ENCODE data around the gene NECAB2. TPM values are rescaled to one million over a fixed set of nuclear protein-coding genes. Genes with fewer than 3 reads are reported as not detected.

The NECAB2 gene
- total RNA-seq, 4 donors from 2014 or later: 0.90 TPM; not detected in 3

DNA sequence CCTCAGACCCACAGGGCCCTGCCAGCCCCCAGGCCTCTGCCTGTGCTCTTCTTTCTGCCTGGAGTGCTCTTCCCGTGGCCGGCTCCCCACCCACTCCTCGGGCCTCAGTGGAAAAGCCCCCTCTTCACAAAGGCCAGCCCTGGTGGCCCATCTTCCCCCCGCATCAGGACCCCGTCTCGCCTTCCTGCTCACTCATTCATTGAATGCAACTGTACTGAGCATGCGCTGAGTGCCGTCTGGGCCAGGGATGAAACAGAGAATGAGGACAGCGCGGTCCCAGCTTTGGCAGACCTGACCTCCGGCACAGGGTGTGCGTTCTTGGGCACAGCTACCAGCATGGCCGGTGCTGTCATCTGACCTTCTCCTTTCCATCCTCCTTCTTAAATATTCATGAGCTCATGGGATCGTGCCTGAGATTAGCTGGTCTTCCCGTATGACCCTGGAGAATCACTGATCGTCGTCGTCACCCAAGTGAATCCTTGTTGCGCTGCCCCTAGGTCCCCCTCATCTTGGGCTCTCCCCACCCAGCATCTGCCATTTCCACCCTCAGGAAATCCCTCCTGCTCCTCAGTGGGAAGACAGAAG is 31.4 kb upstream of the NECAB2 start:
- no peaks in the 10 kb centered on the region for H3K4me1 ChIP-seq
- 77 to 79% methylated on average over 19 of the region's 19 CpGs for WGBS, 2 donors
- H3K27ac ChIP-seq: no peak overlapping the region
- no peak overlapping the region for H3K4me3 ChIP-seq
- H3K36me3 ChIP-seq: peaks cover 0 to 30% (median 0%) of the 10 kb centered on the region in 3 donors
- TF ChIP-seq POLR2A (IDR thresholded peaks at IDR 0.05) (no peak), EP300 (IDR thresholded peaks at IDR 0.05) (no peak)
- TF ChIP-seq, protein P1, sequence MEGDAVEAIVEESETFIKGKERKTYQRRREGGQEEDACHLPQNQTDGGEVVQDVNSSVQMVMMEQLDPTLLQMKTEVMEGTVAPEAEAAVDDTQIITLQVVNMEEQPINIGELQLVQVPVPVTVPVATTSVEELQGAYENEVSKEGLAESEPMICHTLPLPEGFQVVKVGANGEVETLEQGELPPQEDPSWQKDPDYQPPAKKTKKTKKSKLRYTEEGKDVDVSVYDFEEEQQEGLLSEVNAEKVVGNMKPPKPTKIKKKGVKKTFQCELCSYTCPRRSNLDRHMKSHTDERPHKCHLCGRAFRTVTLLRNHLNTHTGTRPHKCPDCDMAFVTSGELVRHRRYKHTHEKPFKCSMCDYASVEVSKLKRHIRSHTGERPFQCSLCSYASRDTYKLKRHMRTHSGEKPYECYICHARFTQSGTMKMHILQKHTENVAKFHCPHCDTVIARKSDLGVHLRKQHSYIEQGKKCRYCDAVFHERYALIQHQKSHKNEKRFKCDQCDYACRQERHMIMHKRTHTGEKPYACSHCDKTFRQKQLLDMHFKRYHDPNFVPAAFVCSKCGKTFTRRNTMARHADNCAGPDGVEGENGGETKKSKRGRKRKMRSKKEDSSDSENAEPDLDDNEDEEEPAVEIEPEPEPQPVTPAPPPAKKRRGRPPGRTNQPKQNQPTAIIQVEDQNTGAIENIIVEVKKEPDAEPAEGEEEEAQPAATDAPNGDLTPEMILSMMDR (IDR thresholded peaks at IDR 0.05): no peak
- H3K27me3 ChIP-seq: no peaks in the 10 kb centered on the region
- no peaks in the 10 kb centered on the region for H3K9me3 ChIP-seq
- DNase-seq (ENCODE audit: low spot score in 2 of 2): no peak

- 94 to 97% methylated on average over 2 of the region's 2 CpGs for WGBS, 2 donors
- no peak for DNase-seq (ENCODE audit: low spot score in 2 of 2)
- no peak for TF ChIP-seq POLR2A (IDR thresholded peaks at IDR 0.05)
- TF ChIP-seq, protein P1 (IDR thresholded peaks at IDR 0.05): no peak
- TF ChIP-seq EP300 (IDR thresholded peaks at IDR 0.05): no peak
- Histone ChIP-seq H3K9me3 (no peaks in the 10 kb centered on the region), H3K36me3 (peaks cover 0 to 24% (median 0%) of the 10 kb centered on the region in 3 donors), H3K27ac (no peak overlapping the region), H3K27me3 (no peaks in the 10 kb centered on the region), H3K4me1 (no peaks in the 10 kb centered on the region), H3K4me3 (no peak overlapping the region)
Measured at GRCh38 chr16:83937267-83937666, 30.8 kb upstream of the NECAB2 start.

DNA sequence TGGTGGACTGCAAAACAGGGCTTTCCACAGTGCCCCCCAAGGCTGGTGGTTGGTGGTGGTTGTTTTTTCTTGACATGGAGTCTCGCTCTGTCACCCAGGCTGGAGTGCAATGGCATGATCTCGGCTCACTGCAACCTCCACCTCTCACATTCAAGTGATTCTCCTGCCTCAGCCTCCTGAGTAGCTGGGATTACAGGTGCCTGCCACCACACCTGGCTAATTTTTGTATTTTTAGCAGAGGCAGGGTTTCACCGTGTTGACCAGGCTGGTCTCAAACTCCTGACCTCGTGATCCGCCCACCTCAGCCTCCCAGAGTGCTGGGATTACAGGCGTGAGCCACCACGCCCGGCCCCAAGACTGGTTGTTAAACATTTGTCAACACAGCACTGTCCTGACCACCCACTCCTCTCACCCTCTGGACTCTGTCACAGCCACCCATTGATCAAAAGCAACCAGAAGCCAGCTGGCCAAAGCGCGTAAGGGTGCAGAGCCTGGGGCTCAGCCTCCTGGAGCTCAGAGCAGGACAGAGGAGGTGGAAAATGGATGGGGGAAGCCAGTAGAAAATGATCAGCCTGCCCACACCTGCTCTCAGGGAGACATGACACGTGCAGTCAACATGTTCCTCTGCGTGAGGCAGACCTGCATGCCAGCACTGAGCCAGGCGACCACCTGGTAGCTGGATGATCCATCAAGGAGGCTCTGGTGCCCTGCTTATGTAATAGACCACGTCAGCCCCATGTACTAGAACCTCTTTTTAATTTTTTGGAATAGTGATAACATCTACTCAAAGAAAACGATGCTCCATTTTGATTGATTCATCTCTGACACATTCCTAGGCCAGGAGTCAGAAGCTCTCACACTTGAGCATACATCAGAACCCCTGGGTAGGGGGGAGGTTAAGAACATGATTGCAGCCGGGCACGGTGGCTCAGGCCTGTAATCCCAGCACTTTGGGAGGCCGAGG is 29.8 kb upstream of the NECAB2 start:
- TF ChIP-seq, protein P1 (IDR thresholded peaks at IDR 0.05): no peak
- TF ChIP-seq EP300 (IDR thresholded peaks at IDR 0.05) (no peak), POLR2A (IDR thresholded peaks at IDR 0.05) (no peak)
- no peak overlapping the region for H3K4me3 ChIP-seq
- no peaks in the 10 kb centered on the region for H3K9me3 ChIP-seq
- H3K27ac ChIP-seq: no peak overlapping the region
- no peak for DNase-seq (ENCODE audit: low spot score in 2 of 2)
- WGBS, 2 donors: 85 to 93% methylated on average over 18 of the region's 18 CpGs
- H3K36me3 ChIP-seq: peaks cover 0 to 17% (median 0%) of the 10 kb centered on the region in 3 donors
- no peaks in the 10 kb centered on the region for H3K4me1 ChIP-seq
- no peaks in the 10 kb centered on the region for H3K27me3 ChIP-seq

DNA sequence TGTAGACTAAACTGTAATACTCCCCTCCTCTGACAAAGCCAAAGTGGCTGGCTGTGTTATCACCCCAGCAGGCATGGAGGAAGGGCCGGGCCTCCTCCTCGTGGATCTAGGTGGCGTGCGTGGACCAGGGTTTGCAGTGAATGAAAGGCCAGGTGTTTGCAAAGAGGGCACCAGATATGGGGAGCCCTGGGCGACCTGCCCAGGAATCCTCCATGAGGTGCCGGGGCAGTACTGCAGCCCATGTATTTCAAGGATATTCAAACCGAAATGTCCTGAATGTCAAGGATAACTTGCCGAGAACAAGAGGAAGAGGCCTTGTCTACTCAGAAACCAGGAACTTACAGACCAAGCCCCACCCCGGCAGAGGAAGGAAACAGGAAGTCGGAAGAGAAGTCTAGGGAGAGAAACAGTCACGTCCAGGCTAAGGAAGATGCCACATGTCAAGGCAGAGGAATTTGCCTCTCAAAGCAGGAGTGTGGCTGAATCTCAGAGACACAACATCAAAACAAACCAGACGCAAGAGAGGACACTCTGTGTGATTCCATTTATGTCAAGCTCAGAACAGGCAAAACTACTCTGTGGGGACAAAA is 28.7 kb upstream of the NECAB2 start:
- DNase-seq (ENCODE audit: low spot score in 2 of 2): no peak
- TF ChIP-seq, protein P1 (IDR thresholded peaks at IDR 0.05): no peak
- TF ChIP-seq EP300 (IDR thresholded peaks at IDR 0.05): no peak
- TF ChIP-seq POLR2A (IDR thresholded peaks at IDR 0.05): no peak
- Histone ChIP-seq H3K4me3 (no peak overlapping the region), H3K36me3 (peaks cover 0 to 12% (median 0%) of the 10 kb centered on the region in 3 donors), H3K27me3 (no peaks in the 10 kb centered on the region), H3K4me1 (no peaks in the 10 kb centered on the region), H3K9me3 (no peaks in the 10 kb centered on the region), H3K27ac (no peak overlapping the region)
- WGBS, 2 donors: 67 to 79% methylated on average over 9 to 12 of the region's 12 CpGs

Measured in tibial nerve (tissue), 4 donors.